ENCODE data around the gene CARM1. TPM values are rescaled to one million over a fixed set of nuclear protein-coding genes. Genes with fewer than 3 reads are reported as not detected.

CARM1 gene
- total RNA-seq, 1 experiment from 2014 or later: 45.7 TPM

DNA sequence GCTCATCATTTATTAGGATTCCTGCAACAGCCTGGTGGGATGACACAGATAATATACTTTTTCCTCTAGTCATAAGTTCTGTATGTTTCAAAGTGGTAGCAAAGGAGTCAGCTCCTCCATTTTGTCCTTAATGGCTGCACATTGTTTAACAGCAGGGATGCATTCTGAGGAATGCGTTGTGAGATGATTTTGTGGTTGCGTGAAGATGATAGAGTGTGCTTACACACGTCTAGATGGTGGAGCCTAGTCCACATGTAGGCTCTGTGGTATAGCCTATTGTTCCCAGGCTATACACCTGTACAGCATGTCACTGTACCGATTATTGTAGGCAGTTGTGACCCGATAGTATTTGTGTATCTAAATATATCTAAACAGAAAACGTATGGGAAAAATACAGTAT, 94.0 kb downstream of the CARM1 start:
- Histone ChIP-seq H3K27me3 (no peaks in the 10 kb centered on the region), H3K9me3 (no peaks in the 10 kb centered on the region), H3K4me3 (no peak overlapping the region), H3K36me3 (peaks cover 31% of the 10 kb centered on the region)
- no peak for DNase-seq

DNA sequence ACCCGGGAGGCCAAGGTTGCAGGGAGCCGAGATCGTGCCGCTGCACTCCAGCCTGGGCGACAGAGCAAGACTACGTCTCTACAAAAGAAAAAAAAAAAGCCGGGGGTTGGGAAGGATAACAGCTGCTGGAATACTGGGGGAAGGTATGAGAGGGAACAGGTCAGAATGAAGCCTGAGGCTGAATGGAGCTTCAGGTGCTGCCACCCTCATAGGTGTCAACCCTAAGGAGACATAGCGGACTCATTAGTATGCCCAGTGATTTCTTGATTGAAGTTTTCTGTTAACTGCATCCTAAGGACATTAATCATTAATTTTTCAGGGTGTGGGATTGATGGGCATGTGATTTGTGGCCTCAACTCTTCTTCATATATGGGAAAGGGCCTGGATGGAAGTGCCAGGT, 95.5 kb downstream of the CARM1 start:
- Histone ChIP-seq H3K9me3 (no peaks in the 10 kb centered on the region), H3K27me3 (no peaks in the 10 kb centered on the region), H3K36me3 (peaks cover 27% of the 10 kb centered on the region), H3K4me3 (no peak overlapping the region)
- no peak for DNase-seq

DNA sequence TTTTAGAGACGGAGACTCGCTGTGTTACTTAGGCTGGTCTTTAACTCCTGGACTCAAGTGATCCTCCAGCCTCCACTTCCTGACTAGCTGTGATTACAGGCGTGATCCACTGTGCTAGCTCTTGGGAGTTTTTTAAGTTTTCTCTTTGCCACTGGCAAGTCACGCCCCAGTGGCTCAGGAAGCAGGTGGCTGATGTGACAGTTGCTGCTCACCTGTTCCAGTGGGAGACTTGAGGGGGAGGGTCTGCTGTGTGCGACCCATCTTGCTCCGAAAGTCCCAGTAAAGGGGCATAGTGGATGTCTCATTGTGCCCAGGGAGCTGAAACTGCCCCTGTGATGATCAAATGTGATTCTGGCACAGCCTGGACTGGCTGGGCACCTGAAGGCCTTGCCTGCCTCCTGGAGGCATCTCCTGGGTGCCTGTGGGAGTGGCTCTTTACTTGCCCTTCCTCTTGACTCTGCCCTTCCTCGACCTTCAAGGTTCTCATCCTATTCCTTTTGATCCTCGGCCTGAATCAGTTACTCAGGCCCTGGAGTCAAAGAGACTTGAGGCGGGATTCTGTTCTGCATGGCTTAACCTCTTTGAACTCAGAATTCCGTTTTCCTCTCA, 97.3 kb downstream of the CARM1 start:
- no peak for DNase-seq
- H3K4me3 ChIP-seq: no peak overlapping the region

DNA sequence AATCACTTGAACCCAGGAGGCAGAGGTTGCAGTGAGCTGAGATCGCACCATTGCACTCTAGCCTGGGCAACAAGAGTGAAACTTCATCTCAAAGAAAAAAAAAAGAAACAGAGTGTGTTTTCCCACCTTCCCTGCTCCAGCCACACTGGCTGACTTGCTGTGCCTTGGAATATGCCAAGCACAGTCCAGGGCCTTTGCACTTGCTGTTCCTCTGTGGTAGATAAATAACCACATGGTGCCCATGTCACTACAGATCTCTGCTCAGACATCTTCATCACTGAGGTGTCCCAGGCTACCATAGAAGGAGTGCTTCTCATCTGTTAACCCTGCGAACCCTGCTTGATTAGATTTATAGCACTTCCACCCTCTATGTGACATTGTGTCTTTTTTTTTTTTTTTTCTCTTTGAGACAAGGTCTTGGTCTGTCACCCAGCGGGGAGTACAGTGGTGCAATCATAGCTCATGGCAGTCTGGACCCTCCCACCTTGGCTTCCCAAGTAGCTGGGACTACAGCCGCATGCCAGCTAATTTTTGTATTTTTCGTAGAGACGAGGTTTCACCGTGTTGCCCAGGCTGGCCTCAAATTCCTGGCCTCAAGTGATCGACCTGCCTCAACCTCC, 99.9 kb downstream of the CARM1 start:
- H3K27me3 ChIP-seq: no peaks in the 10 kb centered on the region
- H3K9me3 ChIP-seq: no peaks in the 10 kb centered on the region
- H3K36me3 ChIP-seq: peaks cover 12% of the 10 kb centered on the region
- no peak for DNase-seq
- no peak overlapping the region for H3K4me3 ChIP-seq

More for the DNA sequence above, 97.3 kb downstream of the CARM1 start:
- H3K9me3 ChIP-seq: no peaks in the 10 kb centered on the region
- no peaks in the 10 kb centered on the region for H3K27me3 ChIP-seq
- peaks cover 26% of the 10 kb centered on the region for H3K36me3 ChIP-seq

Other genes with a start within 250 kb of the CARM1 start
- gene SLC44A2, start 246.0 kb upstream of the CARM1 start, total RNA-seq (2014; rRNA removed; shearing (Covaris generic); ENCODE audit: low replicate concordance): 0.54 and 3.3 TPM in 2 replicates
- 273 and 320 TPM in 2 replicates for gene ILF3, start 217.2 kb upstream of the CARM1 start, total RNA-seq (2014; rRNA removed; shearing (Covaris generic); ENCODE audit: low replicate concordance)
- gene QTRT1, start 170.1 kb upstream of the CARM1 start, total RNA-seq (2014; rRNA removed; shearing (Covaris generic); ENCODE audit: low replicate concordance): 95.3 and 97.4 TPM in 2 replicates
- 104 and 116 TPM in 2 replicates for gene DNM2, start 153.5 kb upstream of the CARM1 start, total RNA-seq (2014; rRNA removed; shearing (Covaris generic); ENCODE audit: low replicate concordance)
- gene TMED1, start 35.3 kb upstream of the CARM1 start, total RNA-seq (2014; rRNA removed; shearing (Covaris generic); ENCODE audit: low replicate concordance): 112 and 120 TPM in 2 replicates
- 0.30 TPM in 1 of 2 replicates, not detected in the other for gene C19orf38, start 23.1 kb upstream of the CARM1 start, total RNA-seq (2014; rRNA removed; shearing (Covaris generic); ENCODE audit: low replicate concordance)
- 74.6 and 82.8 TPM in 2 replicates for gene YIPF2, start 57.1 kb downstream of the CARM1 start, total RNA-seq (2014; rRNA removed; shearing (Covaris generic); ENCODE audit: low replicate concordance)
- 29.3 and 39.2 TPM in 2 replicates for gene TIMM29, start 57.3 kb downstream of the CARM1 start, total RNA-seq (2014; rRNA removed; shearing (Covaris generic); ENCODE audit: low replicate concordance)
- 133 and 134 TPM in 2 replicates for gene SMARCA4, start 89.5 kb downstream of the CARM1 start, total RNA-seq (2014; rRNA removed; shearing (Covaris generic); ENCODE audit: low replicate concordance)
- 23.5 and 32.0 TPM in 2 replicates for gene LDLR, start 217.9 kb downstream of the CARM1 start, total RNA-seq (2014; rRNA removed; shearing (Covaris generic); ENCODE audit: low replicate concordance)